Stimulated activated CD8-positive, alpha-beta memory T cell treated with anti-CD3 and anti-CD28 coated beads, Interleukin-4, amount 100 ng/mL, for 1 hour (primary cell): Measurements from ENCODE around the gene TBCB.
"Not testable (repeated sequence)": the region's sequence is repeated elsewhere in the genome, so short reads cannot be mapped to it uniquely, and the experiment has no call there.

ENCODE experiments used
- DNase-seq, 2 donors: peaks; one replicate each; pipeline ENCODE4 v3.0.0-alpha.2; 2020; ENCODE audit warnings: low read depth in 2 of 2, low spot score in 1 of 2

Gene TBCB, protein sequence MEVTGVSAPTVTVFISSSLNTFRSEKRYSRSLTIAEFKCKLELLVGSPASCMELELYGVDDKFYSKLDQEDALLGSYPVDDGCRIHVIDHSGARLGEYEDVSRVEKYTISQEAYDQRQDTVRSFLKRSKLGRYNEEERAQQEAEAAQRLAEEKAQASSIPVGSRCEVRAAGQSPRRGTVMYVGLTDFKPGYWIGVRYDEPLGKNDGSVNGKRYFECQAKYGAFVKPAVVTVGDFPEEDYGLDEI

DNA sequence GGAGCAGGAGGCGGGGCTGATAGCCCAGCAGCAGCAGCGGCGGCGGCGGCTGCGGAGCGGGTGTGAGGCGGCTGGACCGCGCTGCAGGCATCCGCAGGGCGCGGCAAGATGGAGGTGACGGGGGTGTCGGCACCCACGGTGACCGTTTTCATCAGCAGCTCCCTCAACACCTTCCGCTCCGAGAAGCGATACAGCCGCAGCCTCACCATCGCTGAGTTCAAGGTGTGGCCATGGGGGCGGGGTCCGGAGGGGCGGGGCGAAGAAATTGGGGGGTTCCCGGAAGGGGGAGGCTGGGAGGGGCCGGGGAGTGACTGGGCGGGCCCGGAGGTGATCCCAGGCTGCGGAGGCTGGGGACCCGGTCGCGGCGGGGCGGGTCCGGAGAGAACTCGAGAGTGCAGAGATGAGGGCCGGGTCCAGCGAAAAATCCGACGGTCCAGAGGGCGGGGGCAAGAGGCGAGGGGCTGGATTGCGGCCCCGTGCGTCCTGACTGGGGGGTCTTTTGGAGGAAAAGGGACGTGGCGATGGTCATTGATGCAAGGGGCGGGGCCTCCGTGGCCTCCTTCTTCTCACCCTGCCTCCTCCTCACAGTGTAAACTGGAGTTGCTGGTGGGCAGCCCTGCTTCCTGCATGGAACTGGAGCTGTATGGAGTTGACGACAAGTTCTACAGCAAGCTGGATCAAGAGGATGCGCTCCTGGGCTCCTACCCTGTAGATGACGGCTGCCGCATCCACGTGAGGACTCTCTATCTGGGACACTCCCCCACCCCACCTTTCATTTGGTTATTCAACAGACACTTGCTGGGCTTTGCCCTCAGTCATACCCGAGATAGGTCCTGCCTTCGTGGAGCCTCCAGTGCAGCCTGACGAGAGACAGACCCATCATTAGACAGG, at the start of gene TBCB:
TBCB (plus strand) TSS at position 16 of the 891 bp plus-strand sequence; CDS start at position 109, 93 bp downstream.
- DNase-seq: peak; percentile 82 to 88

DNA sequence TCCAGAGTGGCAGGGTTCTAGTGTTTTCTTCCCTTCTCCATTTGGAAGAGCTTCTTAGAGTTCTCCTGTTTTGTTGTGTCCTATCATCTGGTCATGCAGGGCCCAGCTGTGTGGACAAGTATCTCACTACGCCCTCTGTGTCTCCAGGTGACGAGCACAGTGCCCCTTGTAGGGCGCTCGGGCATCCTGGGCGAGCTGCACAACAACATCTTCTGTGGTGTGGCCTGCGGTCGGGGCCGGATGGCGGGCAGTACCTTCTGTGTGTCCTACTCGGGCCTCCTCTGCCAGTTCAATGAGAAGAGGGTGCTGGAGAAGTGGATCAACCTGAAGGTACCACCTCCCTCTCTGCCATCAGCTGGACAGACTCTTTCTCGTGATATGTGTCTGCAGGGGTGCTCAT, 47.6 kb upstream of the TBCB start:
- DNase-seq: no peak

DNA sequence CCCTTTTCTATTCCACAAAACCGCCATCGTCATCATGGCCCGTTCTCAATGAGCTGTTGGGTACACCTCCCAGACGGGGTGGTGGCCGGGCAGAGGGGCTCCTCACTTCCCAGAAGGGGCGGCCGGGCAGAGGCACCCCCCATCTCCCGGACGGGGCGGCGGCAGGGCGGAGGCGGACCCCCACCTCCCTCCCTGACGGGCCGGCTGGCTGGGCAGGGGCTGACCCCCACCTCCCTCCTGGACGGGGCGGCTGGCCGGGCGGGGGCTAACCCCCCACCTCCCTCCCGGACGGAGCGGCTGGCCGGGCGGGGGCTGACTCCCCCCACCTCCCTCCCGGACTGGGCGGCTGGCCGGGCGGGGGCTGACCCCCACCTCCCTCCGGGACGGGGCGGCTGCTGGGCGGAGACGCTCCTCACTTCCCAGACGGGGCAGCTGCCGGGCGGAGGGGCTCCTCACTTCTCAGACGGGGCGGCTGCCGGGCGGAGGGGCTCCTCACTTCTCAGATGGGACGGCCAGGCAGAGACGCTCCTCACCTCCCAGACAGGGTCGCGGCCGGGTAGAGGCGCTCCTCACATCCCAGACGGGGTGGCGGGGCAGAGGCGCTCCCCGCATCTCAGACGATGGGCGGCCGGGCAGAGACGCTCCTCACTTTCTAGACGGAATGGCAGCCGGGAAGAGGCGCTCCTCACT, 46.3 kb upstream of the TBCB start:
- DNase-seq: not testable (repeated sequence)

DNA sequence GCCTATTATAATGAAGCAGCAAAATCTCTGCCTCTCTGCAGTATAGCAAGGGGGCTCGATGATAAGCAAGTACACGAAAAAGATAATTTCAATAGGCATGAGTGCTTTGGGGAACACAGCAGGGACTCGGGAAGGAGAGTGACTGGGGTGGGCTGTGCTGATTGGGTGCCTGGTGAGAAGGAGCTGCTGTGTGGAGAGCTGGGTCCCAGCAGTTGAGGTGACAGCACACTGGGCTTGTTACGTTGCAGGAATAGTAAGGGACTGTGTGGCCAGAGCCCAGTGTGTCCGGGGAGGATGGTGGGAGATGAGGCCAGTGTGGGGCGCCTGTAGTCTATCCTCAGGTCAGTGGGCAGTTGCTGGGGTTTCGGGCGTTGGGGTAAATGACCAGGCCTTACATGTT, 43.2 kb upstream of the TBCB start:
- no peak for DNase-seq

DNA sequence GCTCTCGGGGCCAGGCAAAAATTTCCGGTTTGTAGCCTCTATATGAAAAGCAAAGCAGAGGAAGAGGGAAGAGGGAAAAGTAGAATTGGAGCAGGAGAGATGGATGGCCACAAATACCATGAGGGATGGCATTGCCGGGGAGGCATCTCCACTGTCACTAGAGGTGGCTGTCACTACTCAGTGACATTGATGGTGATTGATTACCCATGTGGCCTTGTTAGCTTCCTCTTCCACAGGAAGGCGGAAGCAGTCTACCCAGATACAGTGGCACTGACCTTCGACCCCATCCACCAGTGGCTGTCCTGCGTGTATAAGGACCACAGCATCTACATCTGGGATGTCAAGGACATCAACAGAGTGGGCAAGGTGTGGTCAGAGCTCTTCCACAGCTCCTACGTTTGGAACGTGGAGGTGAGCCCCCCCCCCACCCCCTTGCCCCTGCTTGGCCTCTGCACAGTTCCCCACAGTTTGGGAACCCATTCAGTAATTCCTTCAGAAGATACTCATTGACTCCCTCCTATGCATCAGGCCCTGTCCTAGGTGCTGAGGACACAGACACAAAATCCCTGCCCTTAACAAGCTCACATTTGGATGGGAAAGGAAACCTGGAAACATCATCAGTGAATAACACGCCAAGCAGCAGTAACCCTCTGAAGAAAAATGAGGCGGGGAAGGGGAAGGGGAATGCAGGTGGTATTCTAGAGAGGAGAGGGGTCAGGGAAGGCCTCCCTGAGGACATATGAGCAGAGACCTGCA, 42.0 kb upstream of the TBCB start:
- DNase-seq: no peak

DNA sequence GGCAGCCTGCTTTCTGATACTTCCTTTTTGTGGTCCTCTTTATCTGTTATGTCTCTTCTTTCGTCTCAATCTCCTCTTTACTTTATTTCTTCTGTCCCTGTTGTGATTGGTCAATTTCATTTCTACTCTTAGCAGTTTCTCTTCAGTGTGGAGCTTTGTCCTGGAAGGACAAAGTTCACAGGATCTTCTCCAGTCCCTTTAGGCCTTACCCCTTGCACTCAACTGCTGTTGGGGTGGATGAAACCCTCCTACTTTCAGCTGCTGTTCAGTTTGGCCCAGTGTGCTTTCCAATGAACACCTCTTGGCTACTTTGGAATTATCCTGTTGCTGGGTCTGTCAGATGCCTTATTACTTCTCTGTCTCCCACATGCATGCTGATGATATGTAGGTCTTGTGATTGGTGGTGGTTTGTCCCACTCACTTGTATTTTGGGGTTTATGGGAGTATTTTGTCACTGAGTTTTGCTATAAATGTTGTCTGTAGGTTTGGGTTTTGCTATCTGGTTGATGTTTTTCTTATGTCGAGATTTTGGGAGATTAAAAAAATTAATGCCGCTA, 35.8 kb upstream of the TBCB start:
- no peak for DNase-seq

DNA sequence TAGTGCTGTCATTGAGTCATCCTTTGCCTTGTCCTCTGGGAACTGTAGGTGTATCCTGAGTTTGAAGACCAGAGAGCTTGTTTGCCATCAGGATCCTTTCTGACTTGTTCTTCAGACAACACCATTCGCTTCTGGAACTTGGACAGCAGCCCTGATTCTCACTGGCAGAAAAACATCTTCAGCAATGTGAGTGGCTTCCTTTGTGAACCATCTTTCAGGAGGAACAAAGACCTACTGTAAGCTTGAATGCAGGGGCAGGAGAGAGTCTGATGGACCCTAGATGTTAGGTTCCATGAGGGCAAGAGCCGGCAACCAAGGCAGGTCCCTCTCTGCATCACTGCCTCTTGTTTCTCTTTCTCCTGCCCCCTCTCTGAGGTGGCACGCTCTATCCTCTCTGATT, 33.9 kb upstream of the TBCB start:
- no peak for DNase-seq

DNA sequence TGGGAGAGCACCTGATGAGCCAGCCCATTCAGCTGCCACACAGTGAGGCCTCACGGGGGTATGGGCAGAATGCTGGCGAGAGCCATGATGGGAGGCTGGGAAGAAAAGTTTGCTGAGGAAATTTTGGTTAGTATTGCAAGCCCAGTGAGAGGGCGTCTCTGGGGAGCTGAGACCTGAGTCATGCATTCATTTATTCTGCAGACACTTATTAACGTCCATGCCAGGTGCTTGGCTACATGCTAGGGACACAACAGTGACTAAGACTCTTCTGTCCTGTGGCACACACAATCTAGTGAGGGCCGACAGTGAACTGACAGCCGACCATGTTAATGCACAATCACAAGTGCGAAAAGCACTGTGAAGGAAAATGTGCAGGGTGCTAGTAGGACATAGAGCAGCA, 33.4 kb upstream of the TBCB start:
- no peak for DNase-seq

DNA sequence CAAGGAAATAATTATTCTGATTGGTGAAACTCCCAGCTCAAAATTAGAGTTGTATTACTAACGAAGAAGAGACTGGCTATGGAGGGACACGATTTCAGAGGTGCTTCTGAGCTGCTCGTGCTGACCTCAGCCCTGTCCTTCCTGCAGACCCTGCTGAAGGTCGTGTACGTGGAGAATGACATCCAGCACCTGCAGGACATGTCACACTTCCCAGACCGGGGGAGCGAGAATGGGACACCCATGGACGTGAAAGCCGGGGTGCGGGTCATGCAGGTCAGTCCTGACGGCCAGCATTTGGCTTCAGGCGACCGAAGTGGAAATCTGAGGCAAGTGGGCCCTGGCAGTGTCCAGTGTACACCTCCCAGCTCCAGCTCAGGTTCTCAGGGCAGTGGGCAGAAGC, 32.4 kb upstream of the TBCB start:
- no peak for DNase-seq

DNA sequence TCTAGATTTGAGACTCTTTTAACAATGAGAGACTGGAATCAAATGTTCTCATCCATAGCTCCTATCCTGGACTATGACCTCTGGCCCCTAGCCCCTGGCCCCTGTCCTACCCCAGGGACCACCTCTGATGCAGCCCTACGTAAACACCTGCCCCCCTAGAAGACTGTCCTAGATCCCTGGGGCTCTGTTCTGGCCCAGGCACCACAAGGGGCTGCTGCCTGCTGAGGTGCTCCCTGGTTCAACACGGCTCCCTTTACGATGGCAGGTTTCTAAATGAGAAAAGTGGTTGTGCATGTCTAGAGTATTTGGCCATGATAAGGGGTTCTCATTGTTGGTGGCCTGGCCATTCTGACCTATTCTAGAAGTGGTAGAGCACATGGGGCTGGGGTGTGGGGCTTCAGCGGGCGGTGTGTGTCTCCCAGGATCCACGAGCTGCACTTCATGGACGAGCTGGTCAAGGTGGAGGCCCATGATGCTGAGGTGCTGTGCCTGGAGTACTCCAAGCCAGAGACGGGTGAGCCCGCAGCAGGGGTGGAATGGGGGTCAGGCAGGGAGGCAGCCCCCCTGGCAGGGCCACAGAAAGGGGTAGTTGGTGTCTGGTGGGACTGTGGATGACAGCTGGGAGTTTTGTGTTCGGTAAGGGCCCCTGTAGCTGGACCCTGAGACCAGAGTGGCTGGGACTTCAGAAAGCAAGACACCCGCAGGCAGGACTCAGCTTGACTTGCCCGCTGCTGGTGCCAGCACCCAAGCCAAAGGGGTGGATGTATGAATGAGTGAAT, 30.8 kb upstream of the TBCB start:
- DNase-seq: no peak

DNA sequence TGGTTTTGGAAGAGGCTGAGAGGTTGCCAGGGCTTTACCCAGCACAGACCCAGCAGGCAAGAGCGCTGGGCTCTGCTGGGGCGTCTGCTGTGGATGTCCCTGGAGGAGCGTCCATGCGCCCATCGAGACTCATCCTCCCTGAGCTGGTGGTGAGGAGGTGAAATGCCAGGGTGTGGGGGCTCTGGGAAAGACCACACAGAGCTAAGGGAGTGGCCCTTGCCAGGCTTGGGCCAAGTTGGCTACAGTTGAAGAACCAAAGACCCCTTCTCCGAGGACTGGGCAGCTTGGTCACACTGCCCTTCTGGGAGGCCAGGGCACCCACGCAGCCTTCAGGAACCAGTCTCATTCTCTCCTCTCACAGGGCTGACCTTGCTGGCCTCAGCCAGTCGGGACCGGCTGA, 28.9 kb upstream of the TBCB start:
- DNase-seq: no peak

DNA sequence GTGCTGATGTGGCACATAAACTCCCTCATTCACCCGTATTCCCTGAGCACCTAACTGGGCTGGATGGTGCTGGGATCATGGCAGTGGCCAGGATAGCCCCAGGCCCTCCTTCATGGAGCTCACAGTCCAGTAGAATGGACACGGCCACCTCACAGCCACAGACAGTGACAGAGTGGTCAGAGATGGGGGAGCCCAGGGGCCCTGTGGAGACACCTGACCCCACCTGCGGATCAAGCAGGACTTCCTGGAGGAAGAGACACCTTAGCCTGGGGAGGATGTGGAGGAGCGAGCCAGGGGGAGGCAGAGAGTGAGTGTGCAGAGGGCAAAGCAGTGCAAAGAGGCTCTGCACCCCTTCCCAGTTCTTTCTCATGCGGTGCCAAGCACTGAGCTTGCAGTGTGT, 25.4 kb upstream of the TBCB start:
- no peak for DNase-seq

DNA sequence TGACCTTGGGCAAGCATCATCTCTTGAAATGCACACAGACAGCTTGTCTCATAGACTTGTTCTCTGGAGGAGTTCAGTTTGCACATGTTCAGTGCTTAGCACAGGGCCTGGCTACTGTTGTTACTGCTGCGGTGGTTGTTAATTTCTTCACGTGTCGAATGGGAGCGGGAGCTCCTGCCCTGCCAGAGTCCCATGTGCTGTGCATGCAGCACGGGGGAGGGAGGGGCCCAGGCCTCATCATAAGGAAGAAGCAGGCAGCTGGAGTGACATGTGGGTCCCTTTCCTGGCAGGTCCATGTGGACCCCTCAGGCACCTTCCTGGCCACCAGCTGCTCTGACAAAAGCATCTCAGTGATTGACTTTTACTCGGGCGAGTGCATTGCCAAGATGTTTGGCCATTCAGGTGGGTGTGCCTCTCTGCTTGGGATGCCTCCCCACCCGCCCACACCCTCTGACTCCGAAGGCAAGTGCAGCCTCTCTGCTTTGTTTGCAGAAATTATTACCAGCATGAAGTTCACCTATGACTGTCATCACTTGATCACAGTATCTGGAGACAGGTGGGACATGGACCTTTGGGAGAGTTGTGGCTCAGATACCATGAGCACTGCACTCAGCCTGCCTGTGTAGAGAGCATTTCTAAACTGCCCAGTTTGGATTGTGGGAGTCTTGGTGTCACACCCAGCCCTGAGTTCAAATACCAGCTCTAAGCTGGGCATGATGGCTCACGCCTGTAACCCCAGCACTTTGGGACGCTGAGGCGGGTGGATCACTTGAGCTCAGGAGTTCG, 24.2 kb upstream of the TBCB start:
- DNase-seq: no peak

DNA sequence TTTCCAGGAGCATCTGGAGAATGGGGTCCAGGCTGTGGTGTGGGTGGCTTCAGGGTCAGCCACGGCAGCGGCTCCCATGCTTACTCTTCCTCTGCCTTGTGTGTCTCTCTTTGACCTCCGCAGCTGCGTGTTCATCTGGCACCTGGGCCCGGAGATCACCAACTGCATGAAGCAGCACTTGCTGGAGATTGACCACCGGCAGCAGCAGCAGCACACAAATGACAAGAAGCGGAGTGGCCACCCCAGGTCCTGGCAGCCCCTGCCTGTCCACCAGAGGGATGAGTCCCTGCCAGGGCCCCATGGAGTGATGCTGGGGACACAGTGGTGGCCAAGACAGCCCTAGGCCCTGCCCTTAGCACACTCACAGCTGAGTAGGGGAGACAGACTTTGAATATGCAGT, 22.7 kb upstream of the TBCB start:
- DNase-seq: no peak

DNA sequence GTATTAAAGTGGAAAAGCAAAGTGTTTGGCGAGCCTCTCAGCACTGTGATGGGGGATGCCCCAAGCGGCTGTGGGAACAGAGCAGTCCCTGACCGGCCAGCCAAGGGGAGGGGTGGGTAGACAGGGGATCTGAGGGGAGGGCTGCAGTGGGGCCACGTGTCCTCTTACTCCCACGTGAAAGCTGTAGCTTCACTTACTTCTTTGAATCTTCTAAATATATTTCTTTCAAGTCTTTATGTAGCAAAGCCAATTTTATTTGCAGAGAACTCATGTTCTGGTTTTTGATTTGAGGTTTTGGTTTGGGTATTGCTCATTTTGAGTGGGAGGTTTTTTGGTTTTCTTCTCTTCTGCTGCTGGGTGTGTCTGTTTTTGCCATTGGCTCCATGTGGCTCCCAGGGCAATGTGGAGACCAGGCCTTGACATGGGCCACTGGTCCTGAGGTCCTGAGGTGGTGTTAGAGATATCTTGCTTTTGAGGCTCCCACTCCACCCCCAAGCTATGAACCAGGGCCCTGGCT, 22.1 kb upstream of the TBCB start:
- DNase-seq: no peak

DNA sequence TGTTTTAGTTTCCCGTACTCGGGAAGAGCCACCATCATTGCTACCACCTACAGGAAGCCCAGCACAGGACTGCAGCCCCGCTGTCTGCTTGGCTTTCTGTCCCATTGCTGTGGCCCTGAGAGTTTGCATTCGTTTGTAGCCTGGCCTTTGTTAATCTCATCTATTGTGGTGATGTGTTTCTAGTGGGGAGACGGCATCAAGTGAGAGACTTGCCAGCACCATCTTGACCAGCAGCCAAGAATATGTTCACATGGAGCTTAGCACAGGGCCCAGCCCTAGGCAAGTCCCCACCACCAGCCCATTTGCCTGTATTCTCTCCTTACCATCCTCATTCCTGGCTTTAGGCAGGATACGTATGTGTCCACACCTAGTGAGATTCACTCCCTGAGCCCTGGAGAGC, 21.6 kb upstream of the TBCB start:
- no peak for DNase-seq

DNA sequence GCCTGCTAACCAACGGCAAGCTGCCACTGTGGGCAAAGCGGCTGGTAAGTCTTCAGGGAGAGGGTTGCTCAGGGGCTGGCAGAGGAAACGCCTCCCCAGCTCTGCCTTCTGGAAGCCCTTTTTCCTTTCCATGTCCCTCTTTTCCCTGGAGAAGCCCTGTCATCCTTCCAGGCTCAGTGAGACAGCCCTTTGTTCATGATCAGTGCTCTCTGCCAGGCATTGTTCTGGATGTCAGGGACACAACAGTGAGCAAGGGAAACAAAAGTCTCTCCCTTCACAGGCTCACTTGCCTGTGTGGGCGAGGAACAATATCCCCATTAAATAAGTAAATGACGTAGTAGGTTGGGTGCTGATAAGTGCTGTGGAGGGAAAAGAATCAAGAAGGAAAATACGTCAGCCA, 18.2 kb upstream of the TBCB start:
- no peak for DNase-seq

DNA sequence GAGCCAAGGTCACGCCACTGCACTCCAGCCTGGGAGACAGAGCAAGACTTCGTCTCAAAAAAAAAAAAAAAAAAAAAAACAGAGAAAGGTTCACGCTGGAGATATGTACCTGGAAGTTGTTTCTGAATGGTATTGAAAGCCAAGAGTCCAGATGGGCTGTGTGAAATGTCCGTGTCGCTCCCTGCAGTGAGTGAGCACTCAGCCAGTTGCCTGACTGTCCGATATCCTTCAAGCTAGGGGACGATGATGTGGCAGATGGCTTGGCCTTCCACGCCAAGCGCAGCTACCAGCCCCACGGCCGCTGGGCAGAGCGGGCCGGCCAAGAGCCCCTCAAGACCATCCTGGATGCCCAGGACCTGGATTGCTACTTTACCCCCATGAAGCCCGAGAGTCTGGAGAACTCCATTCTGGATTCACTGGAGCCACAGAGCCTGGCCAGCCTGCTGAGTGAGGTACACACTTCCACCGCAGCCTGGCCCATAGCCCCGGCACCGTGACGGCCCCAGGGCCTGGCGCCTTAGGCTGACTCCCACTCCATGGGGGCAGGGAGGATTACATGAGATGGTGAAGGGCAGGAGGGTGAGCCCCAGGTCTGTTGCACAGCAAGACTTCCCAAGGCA, 16.0 kb upstream of the TBCB start:
- DNase-seq: no peak

DNA sequence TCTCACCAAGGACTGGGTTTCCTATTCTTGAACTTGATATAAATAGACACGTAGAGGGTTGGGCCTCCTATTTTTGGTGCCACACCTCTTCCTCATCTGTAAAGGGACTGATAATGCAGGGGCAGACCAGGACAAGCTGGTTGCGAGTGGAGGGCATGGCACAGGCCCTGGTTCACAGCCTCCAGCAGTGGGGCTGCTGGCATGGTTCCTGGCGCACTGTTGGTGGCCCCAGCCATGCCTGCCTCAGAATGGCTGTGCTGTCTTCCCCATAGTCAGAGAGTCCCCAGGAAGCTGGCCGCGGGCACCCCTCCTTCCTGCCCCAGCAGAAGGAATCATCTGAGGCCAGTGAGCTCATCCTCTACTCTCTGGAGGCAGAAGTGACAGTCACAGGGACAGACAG, 14.8 kb upstream of the TBCB start:
- DNase-seq: no peak
